Transverse colon (tissue), 4 donors: ENCODE data around the gene CDHR4.

Source experiments
- CTCF ChIP-seq, 5 experiments: fragments of 200-600 bp in 3 of 5; fragments of 450-650 bp in 2 of 5; sonication (generic) in 3 of 5; IDR thresholded peaks; 1 replicate in 2 of 5; 2 replicates in 3 of 5; pipeline ENCODE4 v1.5.1; 2016 to 2017; ENCODE audit warnings: antibody characterized with exemption in 5 of 5, inconsistent platforms in 3 of 5, mild to moderate bottlenecking in 2 of 5, moderate library complexity in 1 of 5
- EP300 ChIP-seq: sonication (generic); formaldehyde crosslinking; IDR thresholded peaks from one replicate; pipeline ENCODE4 v1.6.1; 2017; ENCODE audit warnings: antibody characterized with exemption, low read depth
- POLR2AphosphoS5 ChIP-seq, 3 donors: sonication (generic); formaldehyde crosslinking; IDR thresholded peaks; one replicate each; pipeline ENCODE4 v1.6.1; 2016; ENCODE audit warnings: antibody characterized with exemption in 3 of 3

GRCh38 chr3:49812916-49813496, 13.3 kb upstream of the CDHR4 start:
- TF ChIP-seq CTCF (IDR thresholded peaks at IDR 0.05) (no peak), EP300 (no peak), POLR2AphosphoS5 (IDR thresholded peaks at IDR 0.05) (no peak)
